A673 (cell line): Measurements from ENCODE around the gene HYDIN.

ENCODE experiments used
- EZH2 ChIP-seq: fragments of 200-600 bp; sonication (generic); IDR thresholded peaks from 2 replicates; pipeline ENCODE4 v1.6.1; 2017; ENCODE audit warnings: borderline replicate concordance, low read depth, mild to moderate bottlenecking, mixed read lengths, antibody characterized with exemption, low read length; ENCODE audit not compliant: poor library complexity, severe bottlenecking
- TF ChIP-seq, protein P1 (sequence below): fragments of 300-800, 200-600 bp; sonication (generic); conservative IDR thresholded peaks from 2 replicates; pipeline ENCODE4 v1.5.1; 2017; ENCODE audit warnings: low read depth, mild to moderate bottlenecking, antibody characterized with exemption, low read length, moderate library complexity, mixed read lengths

GRCh38 chr16:71229344-71229743 lies 1.2 kb downstream of the HYDIN start:
- TF ChIP-seq, protein P1, sequence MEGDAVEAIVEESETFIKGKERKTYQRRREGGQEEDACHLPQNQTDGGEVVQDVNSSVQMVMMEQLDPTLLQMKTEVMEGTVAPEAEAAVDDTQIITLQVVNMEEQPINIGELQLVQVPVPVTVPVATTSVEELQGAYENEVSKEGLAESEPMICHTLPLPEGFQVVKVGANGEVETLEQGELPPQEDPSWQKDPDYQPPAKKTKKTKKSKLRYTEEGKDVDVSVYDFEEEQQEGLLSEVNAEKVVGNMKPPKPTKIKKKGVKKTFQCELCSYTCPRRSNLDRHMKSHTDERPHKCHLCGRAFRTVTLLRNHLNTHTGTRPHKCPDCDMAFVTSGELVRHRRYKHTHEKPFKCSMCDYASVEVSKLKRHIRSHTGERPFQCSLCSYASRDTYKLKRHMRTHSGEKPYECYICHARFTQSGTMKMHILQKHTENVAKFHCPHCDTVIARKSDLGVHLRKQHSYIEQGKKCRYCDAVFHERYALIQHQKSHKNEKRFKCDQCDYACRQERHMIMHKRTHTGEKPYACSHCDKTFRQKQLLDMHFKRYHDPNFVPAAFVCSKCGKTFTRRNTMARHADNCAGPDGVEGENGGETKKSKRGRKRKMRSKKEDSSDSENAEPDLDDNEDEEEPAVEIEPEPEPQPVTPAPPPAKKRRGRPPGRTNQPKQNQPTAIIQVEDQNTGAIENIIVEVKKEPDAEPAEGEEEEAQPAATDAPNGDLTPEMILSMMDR = no peak
- no peak for TF ChIP-seq EZH2
